Activated naive CD8-positive, alpha-beta T cell treated with anti-CD3 and anti-CD28 coated beads for 36 hours (primary cell): ENCODE results near the gene OR4E1. TPM values are rescaled to one million over a fixed set of nuclear protein-coding genes. Genes with fewer than 3 reads are reported as not detected.
"Not testable (repeated sequence)": the region's sequence is repeated elsewhere in the genome, so short reads cannot be mapped to it uniquely, and the experiment has no call there.

Experiments
- DNase-seq: peaks from one replicate; pipeline ENCODE4 v3.0.0; 2021
- H3K27ac Mint-ChIP-seq: one replicate; pipeline ENCODE4 v1.8.0; 2022; ENCODE audit warnings: mild to moderate bottlenecking, moderate library complexity, mixed read lengths
- H3K27me3 Mint-ChIP-seq: one replicate; pipeline ENCODE4 v1.8.0; 2022; ENCODE audit warnings: mild to moderate bottlenecking, mixed read lengths
- H3K36me3 Mint-ChIP-seq: one replicate; pipeline ENCODE4 v1.8.0; 2021; ENCODE audit warnings: mild to moderate bottlenecking, mixed read lengths
- H3K4me1 Mint-ChIP-seq: one replicate; pipeline ENCODE4 v1.8.0; 2021; ENCODE audit warnings: mixed read lengths
- H3K4me3 Mint-ChIP-seq: one replicate; pipeline ENCODE4 v1.8.0; 2022; ENCODE audit warnings: mild to moderate bottlenecking, moderate library complexity, mixed read lengths
- H3K9me3 Mint-ChIP-seq: one replicate; pipeline ENCODE4 v1.8.0; 2022; ENCODE audit warnings: mixed read lengths
- total RNA-seq, 2 experiments: library from RNA; stranded (reverse); gene quantifications; one replicate each; pipeline ENCODE4 v1.2.3, GENCODE V29; 2021

OR4E1 gene
- total RNA-seq, 2 experiments from 2014 or later: not detected

GRCh38 chr14:21675566-21675965 lies 1.9 kb upstream of the OR4E1 start:
- no peak for DNase-seq
- no peaks in the 10 kb centered on the region for H3K36me3 Mint-ChIP-seq
- peaks cover 11% of the 10 kb centered on the region for H3K9me3 Mint-ChIP-seq
- H3K27ac Mint-ChIP-seq: no peak overlapping the region
- H3K4me1 Mint-ChIP-seq: no peaks in the 10 kb centered on the region
- H3K4me3 Mint-ChIP-seq: no peak overlapping the region
- peaks cover 18% of the 10 kb centered on the region for H3K27me3 Mint-ChIP-seq

- peaks cover 22% of the 10 kb centered on the region for H3K27me3 Mint-ChIP-seq
- H3K27ac Mint-ChIP-seq: no peak overlapping the region
- H3K9me3 Mint-ChIP-seq: peaks cover 11% of the 10 kb centered on the region
- no peak for DNase-seq
- H3K4me3 Mint-ChIP-seq: no peak overlapping the region
- no peaks in the 10 kb centered on the region for H3K4me1 Mint-ChIP-seq
- H3K36me3 Mint-ChIP-seq: no peaks in the 10 kb centered on the region
Observed at GRCh38 chr14:21672116-21672515, 1.5 kb downstream of the OR4E1 start.

DNA sequence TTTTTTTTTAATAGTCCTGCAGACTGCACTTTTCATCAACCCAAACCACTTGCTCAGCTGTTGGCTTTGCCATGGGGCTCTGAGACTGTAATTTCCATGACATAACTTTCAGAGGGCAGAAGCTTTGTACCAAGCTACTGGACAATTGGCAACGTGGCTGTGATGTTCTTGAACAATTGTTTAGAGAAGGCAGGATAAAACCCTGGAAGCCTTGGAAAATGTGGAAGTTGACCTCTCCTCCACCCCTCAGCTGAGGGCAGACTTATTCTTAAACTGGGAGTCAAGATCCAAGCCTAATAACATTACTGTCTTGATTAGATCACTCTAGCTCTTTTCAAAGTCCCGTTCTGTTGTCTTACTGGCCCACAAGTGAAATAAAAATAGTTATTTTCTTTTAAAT lies 2.2 kb downstream of the OR4E1 start:
- H3K4me1 Mint-ChIP-seq: no peaks in the 10 kb centered on the region

GRCh38 chr14:21669284-21669683 lies 4.3 kb downstream of the OR4E1 start:
- H3K9me3 Mint-ChIP-seq: peaks cover 1% of the 10 kb centered on the region
- H3K4me3 Mint-ChIP-seq: no peak overlapping the region
- H3K27ac Mint-ChIP-seq: no peak overlapping the region
- no peak for DNase-seq
- no peaks in the 10 kb centered on the region for H3K4me1 Mint-ChIP-seq
- H3K36me3 Mint-ChIP-seq: peaks cover 1% of the 10 kb centered on the region
- peaks cover 25% of the 10 kb centered on the region for H3K27me3 Mint-ChIP-seq

More for the DNA sequence above, 2.2 kb downstream of the OR4E1 start:
- no peak overlapping the region for H3K4me3 Mint-ChIP-seq
- H3K9me3 Mint-ChIP-seq: peaks cover 11% of the 10 kb centered on the region
- H3K36me3 Mint-ChIP-seq: no peaks in the 10 kb centered on the region
- no peak overlapping the region for H3K27ac Mint-ChIP-seq
- H3K27me3 Mint-ChIP-seq: peaks cover 22% of the 10 kb centered on the region
- DNase-seq: no peak

DNA sequence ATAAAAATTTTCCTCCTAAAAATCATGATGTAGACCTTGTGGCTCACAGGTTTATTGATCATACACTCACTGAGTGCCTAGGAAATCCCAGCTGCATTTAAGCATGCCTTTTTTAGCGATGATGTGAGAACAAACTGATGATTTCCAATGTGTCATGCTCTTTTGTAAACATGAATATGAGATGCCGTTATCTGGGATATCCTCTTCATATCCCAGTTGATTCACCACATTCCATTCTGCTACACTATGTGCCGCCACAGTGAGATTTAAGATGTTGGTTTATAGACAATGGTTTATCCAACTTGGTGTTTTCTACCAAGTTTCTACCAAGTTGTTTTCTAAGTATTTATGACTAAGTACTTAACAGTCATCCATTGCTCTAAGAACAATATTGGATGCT lies 5.2 kb downstream of the OR4E1 start:
- Mint-ChIP-seq H3K9me3 (peaks cover 3% of the 10 kb centered on the region), H3K27me3 (peaks cover 27% of the 10 kb centered on the region), H3K4me3 (no peak overlapping the region), H3K4me1 (no peaks in the 10 kb centered on the region), H3K36me3 (peaks cover 3% of the 10 kb centered on the region), H3K27ac (no peak overlapping the region)
- DNase-seq: no peak

DNA sequence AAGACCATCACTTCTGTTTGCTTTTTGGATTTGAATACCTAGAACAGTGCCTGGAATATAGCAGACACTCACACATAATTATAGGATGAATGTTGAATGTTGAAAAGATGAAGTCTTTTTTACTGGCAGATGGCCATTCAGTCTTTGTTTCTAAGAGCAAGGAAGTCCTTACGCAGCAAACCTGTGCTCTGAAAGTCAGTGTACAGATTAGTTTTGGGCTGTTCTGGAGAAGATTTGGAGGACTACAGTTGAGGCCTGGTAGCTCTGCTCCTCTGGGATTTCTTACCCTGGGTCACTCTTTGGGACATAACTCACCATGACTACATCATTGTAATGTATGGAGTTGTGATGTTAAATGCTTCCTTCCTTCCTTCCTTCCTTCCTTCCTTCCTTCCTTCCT lies 16.6 kb downstream of the OR4E1 start:
- Mint-ChIP-seq H3K27me3 (peaks cover 2% of the 10 kb centered on the region), H3K4me3 (no peak overlapping the region), H3K9me3 (no peaks in the 10 kb centered on the region), H3K27ac (no peak overlapping the region), H3K4me1 (no peaks in the 10 kb centered on the region), H3K36me3 (no peaks in the 10 kb centered on the region)
- DNase-seq: no peak

- H3K4me1 Mint-ChIP-seq: no peaks in the 10 kb centered on the region
- DNase-seq: no peak
- no peak overlapping the region for H3K4me3 Mint-ChIP-seq
- peaks cover 23% of the 10 kb centered on the region for H3K27me3 Mint-ChIP-seq
- H3K9me3 Mint-ChIP-seq: no peaks in the 10 kb centered on the region
- no peak overlapping the region for H3K27ac Mint-ChIP-seq
- H3K36me3 Mint-ChIP-seq: no peaks in the 10 kb centered on the region
Observed at GRCh38 chr14:21654215-21654614, 19.4 kb downstream of the OR4E1 start.

DNA sequence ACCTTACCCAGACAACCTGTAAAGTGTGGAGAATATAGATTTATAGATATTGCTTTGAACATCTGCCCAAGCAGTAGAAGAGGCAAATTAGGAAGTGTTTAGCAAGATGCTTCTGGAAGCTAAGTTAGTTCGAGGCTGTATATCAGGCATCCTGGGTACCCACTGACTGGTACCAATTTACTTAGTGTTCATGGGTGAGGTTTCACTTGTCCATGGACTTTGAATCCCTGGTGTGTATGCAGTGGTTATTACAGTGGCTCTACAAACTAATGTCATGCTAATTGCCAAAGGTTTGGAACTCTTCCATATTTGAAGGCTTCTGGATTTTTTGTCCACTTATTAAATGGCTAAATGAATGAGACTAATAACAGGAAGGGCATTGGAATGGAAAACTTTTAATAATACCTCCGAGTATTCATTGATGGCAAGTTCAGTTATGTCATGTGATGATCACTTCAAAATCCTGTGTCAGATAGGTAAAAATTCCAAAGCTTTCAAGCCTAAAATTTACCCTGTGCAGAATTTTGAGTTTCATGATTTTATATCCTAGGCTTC lies 20.2 kb downstream of the OR4E1 start, which contains the start of gene OR4E2:
Gene OR4E2 (plus strand): TSS at position 505 of the 555 bp plus-strand sequence. CDS start 11,248 bp downstream, outside the sequence.
- Mint-ChIP-seq H3K36me3 (no peaks in the 10 kb centered on the region), H3K9me3 (no peaks in the 10 kb centered on the region), H3K27me3 (peaks cover 24% of the 10 kb centered on the region), H3K4me1 (no peaks in the 10 kb centered on the region), H3K27ac (no peak within 1 kb of the TSS), H3K4me3 (no peak within 1 kb of the TSS)
- DNase-seq: no peak

GRCh38 chr14:21652209-21652808 lies 21.3 kb downstream of the OR4E1 start:
- H3K36me3 Mint-ChIP-seq: no peaks in the 10 kb centered on the region
- H3K27ac Mint-ChIP-seq: no peak overlapping the region
- no peaks in the 10 kb centered on the region for H3K9me3 Mint-ChIP-seq
- DNase-seq: no peak
- no peaks in the 10 kb centered on the region for H3K4me1 Mint-ChIP-seq
- no peak overlapping the region for H3K4me3 Mint-ChIP-seq
- H3K27me3 Mint-ChIP-seq: peaks cover 27% of the 10 kb centered on the region

DNA sequence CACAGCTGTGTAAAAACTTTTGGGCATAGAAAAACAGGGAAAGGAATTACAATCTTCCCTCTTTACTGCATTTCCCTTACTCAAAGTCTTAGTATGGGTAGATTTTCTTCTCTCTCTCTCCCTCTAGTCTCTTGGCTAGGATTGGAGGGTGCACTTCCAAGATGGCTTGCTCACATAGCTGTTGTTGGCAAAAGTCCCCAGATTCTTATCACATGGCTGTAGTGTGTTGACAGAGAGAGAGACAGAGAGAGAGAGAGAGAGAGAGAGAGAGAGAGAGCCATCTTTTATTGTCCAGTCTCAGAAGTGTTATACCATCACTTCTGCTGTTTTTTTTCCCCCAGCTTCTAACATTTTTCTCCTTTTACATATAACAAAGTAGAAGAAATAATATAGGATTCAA lies 26.2 kb downstream of the OR4E1 start:
- Mint-ChIP-seq H3K27ac (no peak overlapping the region), H3K4me3 (no peak overlapping the region), H3K27me3 (peaks cover 27% of the 10 kb centered on the region), H3K36me3 (no peaks in the 10 kb centered on the region), H3K9me3 (no peaks in the 10 kb centered on the region), H3K4me1 (no peaks in the 10 kb centered on the region)
- no peak for DNase-seq

- Mint-ChIP-seq H3K9me3 (no peaks in the 10 kb centered on the region), H3K36me3 (no peaks in the 10 kb centered on the region), H3K4me1 (peaks cover 4% of the 10 kb centered on the region), H3K27ac (peak overlapping the region; percentile 71), H3K27me3 (peaks cover 3% of the 10 kb centered on the region), H3K4me3 (peak overlapping the region; percentile 74)
- no peak for DNase-seq
Observed at GRCh38 chr14:21643407-21643806, 30.2 kb downstream of the OR4E1 start.

GRCh38 chr14:21642683-21643082 lies 30.9 kb downstream of the OR4E1 start:
- no peaks in the 10 kb centered on the region for H3K27me3 Mint-ChIP-seq
- no peaks in the 10 kb centered on the region for H3K9me3 Mint-ChIP-seq
- H3K27ac Mint-ChIP-seq: peak overlapping the region; percentile 71
- H3K36me3 Mint-ChIP-seq: no peaks in the 10 kb centered on the region
- H3K4me1 Mint-ChIP-seq: peaks cover 4% of the 10 kb centered on the region
- DNase-seq: no peak
- peak overlapping the region; percentile 74 for H3K4me3 Mint-ChIP-seq

GRCh38 chr14:21634840-21635239 lies 38.8 kb downstream of the OR4E1 start, which contains the start of gene OR10G2:
Gene OR10G2, minus strand, starts transcription at chr14:21634940. Its CDS starts 98 bp downstream, at chr14:21634842.
- H3K9me3 Mint-ChIP-seq: no peaks in the 10 kb centered on the region
- H3K4me1 Mint-ChIP-seq: no peaks in the 10 kb centered on the region
- H3K4me3 Mint-ChIP-seq: no peak within 1 kb of the TSS
- peaks cover 2% of the 10 kb centered on the region for H3K36me3 Mint-ChIP-seq
- H3K27ac Mint-ChIP-seq: no peak within 1 kb of the TSS
- peaks cover 9% of the 10 kb centered on the region for H3K27me3 Mint-ChIP-seq
- DNase-seq: no peak

GRCh38 chr14:21631084-21631483 lies 42.5 kb downstream of the OR4E1 start:
- Mint-ChIP-seq H3K27ac (no peak overlapping the region), H3K36me3 (peaks cover 2% of the 10 kb centered on the region), H3K4me1 (no peaks in the 10 kb centered on the region), H3K27me3 (peaks cover 14% of the 10 kb centered on the region), H3K9me3 (no peaks in the 10 kb centered on the region), H3K4me3 (no peak overlapping the region)
- DNase-seq: no peak

DNA sequence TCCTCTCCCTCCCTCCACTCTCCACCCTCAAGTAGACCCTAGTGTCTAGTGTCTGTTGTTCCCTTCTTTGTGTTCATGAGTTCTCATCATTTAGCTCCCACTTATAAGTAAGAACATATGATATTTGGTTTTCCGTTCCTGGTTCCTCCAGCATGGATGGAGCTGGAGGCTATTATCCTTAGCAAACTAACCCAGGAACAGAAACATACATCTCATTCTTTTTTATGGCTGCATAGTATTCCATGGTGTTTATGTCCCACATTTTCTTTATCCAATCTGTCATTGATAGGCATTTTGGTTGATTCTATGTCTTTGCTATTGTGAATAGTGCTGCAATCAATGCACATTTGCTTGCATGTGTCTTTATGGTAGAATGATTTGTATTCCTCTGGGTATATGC lies 43.1 kb downstream of the OR4E1 start:
- not testable (repeated sequence) for H3K36me3 Mint-ChIP-seq, H3K4me3 Mint-ChIP-seq, DNase-seq, H3K9me3 Mint-ChIP-seq, H3K4me1 Mint-ChIP-seq, H3K27ac Mint-ChIP-seq
- H3K27me3 Mint-ChIP-seq: peaks cover 14% of the 10 kb centered on the region
